Right lobe of liver (tissue), 6 donors: Measurements from ENCODE around the gene MAML2. TPM values are rescaled to one million over a fixed set of nuclear protein-coding genes. Genes with fewer than 3 reads are reported as not detected.

Source experiments
- ATAC-seq, 4 donors: fragments of 200-7000 bp; cut with Tn5 transposase; one replicate each; pipeline ENCODE4 v1.9.1; 2020; ENCODE audit warnings: mild to moderate bottlenecking in 4 of 4, moderate library complexity in 4 of 4
- DNase-seq, 3 donors: peaks; one replicate each; pipeline ENCODE4 v3.0.0-alpha.2; 2020
- H3K27ac ChIP-seq, 3 donors: fragments of 200-600 bp; one replicate each; pipeline ENCODE4 v1.8.0; 2022
- H3K27me3 ChIP-seq, 2 donors: fragments of 200-600 bp; one replicate each; pipeline ENCODE4 v1.8.0; 2022
- H3K36me3 ChIP-seq, 4 donors: fragments of 200-600 bp; sonication (generic) in 1 of 4; one replicate each; pipeline versions ENCODE4 v1.5.1 to v1.8.0; 2017 to 2022; ENCODE audit warnings: control low read depth in 1 of 4
- H3K4me1 ChIP-seq, 4 donors: fragments of 200-600 bp; sonication (generic) in 1 of 4; one replicate each; pipeline versions ENCODE4 v1.5.1 to v1.8.0; 2017 to 2022; ENCODE audit warnings: control low read depth in 1 of 4
- H3K4me3 ChIP-seq, 3 donors: fragments of 200-600 bp; one replicate each; pipeline ENCODE4 v1.8.0; 2022
- H3K9me3 ChIP-seq, 4 donors: fragments of 200-600 bp; sonication (generic) in 1 of 4; one replicate each; pipeline versions ENCODE4 v1.5.1 to v1.8.0; 2017 to 2022; ENCODE audit warnings: control low read depth in 1 of 4
- POLR2A ChIP-seq: fragments of 450-650 bp; IDR thresholded peaks from one replicate; pipeline ENCODE4 v1.6.1; 2017; ENCODE audit warnings: antibody characterized with exemption, mild to moderate bottlenecking
- WGBS: methylation state at CpG from one replicate; pipeline ENCODE4 v1.1.6; 2018; ENCODE audit warnings: low coverage, low lambda C conversion rate; ENCODE audit not compliant: insufficient coverage; ENCODE audit errors: missing lambda C conversion rate; 5-methylcytosine and 5-hydroxymethylcytosine counted together
- intact Hi-C, 2 donors: fragments of 100-400 bp; cut with DNase I; formaldehyde crosslinking; loops; one replicate each; pipeline versions ENCODE4 v1.11.2 to v1.14.1; 2022
- total RNA-seq, 6 experiments: library from RNA; depleted of rRNA in 2 of 6; stranded (reverse); fragments of >200 nt in 2 of 6; fragmentation: NEBNext Ultra II Directional in 3 of 6; extraction: Animal tissue kit (Norgen Biotek cat#: 25700) in 3 of 6; gene quantifications; one replicate each; pipeline versions ENCODE4 v1.1.0 to v1.2.4, GENCODE V29; 2016 to 2023
- TF ChIP-seq, protein P1 (sequence below), 4 donors: fragments of 200-600 bp in 3 of 4; fragments of 450-650 bp in 1 of 4; IDR thresholded peaks; one replicate each; pipeline versions ENCODE4 v1.5.1 to v1.8.0; 2016 to 2022; ENCODE audit warnings: antibody characterized with exemption in 4 of 4, mild to moderate bottlenecking in 2 of 4
- donor health status: DM: no; HTN: yes; CAD: no.
- donor health status: DM: no; HTN: no; CAD: no.
- donor health status: DM: no; HTN: no; CAD: no.
- donor health status: DM: no; HTN: yes; CAD: no.
- donor health status: DM: no; HTN: yes; CAD: no.

MAML2 gene
- total RNA-seq, 6 experiments from 2014 or later, result 0.92 to 2.3 (median 1.9) TPM

DNA sequence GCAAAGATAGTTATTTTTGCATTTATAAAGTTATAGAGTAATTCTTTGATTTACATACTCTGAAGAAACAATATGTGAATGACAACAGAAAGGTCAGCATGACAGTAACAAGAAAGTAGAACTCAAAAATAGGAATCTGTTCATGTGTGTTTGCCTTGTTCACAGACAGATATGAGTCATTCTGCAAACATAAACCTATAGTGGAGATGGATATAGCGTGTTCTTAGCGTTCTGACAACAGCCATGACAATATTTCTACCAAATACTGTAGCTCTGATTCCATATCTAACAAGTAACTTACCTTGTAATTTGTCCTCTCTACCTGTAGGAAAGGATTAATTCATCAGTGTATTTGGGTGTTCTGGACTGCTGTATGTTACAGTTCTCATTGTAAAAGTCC is 210.6 kb downstream of the MAML2 start:
- intact Hi-C loops, result no loop called here
- 83% methylated on average over 2 of the region's 2 CpGs for WGBS
- H3K4me3 ChIP-seq, result no peak overlapping the region
- no peaks in the 10 kb centered on the region for H3K27me3 ChIP-seq
- ATAC-seq (no peak), DNase-seq (no peak)
- no peak overlapping the region for H3K27ac ChIP-seq
- no peak for TF ChIP-seq POLR2A
- TF ChIP-seq, protein P1, sequence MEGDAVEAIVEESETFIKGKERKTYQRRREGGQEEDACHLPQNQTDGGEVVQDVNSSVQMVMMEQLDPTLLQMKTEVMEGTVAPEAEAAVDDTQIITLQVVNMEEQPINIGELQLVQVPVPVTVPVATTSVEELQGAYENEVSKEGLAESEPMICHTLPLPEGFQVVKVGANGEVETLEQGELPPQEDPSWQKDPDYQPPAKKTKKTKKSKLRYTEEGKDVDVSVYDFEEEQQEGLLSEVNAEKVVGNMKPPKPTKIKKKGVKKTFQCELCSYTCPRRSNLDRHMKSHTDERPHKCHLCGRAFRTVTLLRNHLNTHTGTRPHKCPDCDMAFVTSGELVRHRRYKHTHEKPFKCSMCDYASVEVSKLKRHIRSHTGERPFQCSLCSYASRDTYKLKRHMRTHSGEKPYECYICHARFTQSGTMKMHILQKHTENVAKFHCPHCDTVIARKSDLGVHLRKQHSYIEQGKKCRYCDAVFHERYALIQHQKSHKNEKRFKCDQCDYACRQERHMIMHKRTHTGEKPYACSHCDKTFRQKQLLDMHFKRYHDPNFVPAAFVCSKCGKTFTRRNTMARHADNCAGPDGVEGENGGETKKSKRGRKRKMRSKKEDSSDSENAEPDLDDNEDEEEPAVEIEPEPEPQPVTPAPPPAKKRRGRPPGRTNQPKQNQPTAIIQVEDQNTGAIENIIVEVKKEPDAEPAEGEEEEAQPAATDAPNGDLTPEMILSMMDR (IDR thresholded peaks at IDR 0.05), result no peak
- no peaks in the 10 kb centered on the region for H3K4me1 ChIP-seq
- no peaks in the 10 kb centered on the region for H3K36me3 ChIP-seq
- no peaks in the 10 kb centered on the region for H3K9me3 ChIP-seq

- Histone ChIP-seq H3K27me3 (no peaks in the 10 kb centered on the region), H3K27ac (no peak overlapping the region), H3K4me3 (no peak overlapping the region), H3K9me3 (no peaks in the 10 kb centered on the region), H3K36me3 (no peaks in the 10 kb centered on the region), H3K4me1 (no peaks in the 10 kb centered on the region)
- TF ChIP-seq, protein P1 (IDR thresholded peaks at IDR 0.05), result no peak
- intact Hi-C loops, result no loop called here
- ATAC-seq, result no peak
- DNase-seq, result no peak
- 50% methylated on average over 2 of the region's 2 CpGs for whole genome bisulfite sequencing
Measured at GRCh38 chr11:96130061-96130620, 212.9 kb downstream of the MAML2 start.

DNA sequence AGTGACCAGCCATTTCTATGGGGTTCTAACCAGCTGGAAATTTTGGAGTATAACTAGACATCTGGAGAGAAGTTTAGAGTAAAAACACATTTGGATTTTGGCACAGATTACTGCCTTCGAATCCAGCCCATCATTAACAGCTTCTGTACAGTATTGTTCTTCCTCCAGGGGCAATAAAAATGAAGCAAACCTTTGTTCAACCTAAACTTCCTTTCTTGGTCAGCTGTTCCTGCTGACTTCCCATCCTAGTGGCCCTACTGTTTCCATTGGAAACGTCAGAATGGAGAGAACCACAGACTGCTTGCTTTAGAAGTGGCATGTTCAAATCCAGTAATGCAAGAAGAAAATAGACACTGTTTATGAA is 215.4 kb downstream of the MAML2 start:
- WGBS, result 27% methylated on average over 2 of the region's 2 CpGs
- Histone ChIP-seq H3K9me3 (no peaks in the 10 kb centered on the region), H3K27ac (no peak overlapping the region), H3K27me3 (no peaks in the 10 kb centered on the region), H3K4me3 (no peak overlapping the region), H3K4me1 (no peaks in the 10 kb centered on the region), H3K36me3 (no peaks in the 10 kb centered on the region)
- no peak for TF ChIP-seq POLR2A
- TF ChIP-seq, protein P1 (IDR thresholded peaks at IDR 0.05), result no peak
- no peak for ATAC-seq
- DNase-seq, result no peak
- intact Hi-C loops, result no loop called here

GRCh38 chr11:96126917-96127595 is 215.9 kb downstream of the MAML2 start:
- H3K9me3 ChIP-seq, result no peaks in the 10 kb centered on the region
- WGBS, result 36% methylated on average over 2 of the region's 4 CpGs
- no peak overlapping the region for H3K27ac ChIP-seq
- no peaks in the 10 kb centered on the region for H3K27me3 ChIP-seq
- H3K4me1 ChIP-seq, result no peaks in the 10 kb centered on the region
- intact Hi-C loops, result no loop called here
- H3K4me3 ChIP-seq, result no peak overlapping the region
- TF ChIP-seq POLR2A, result no peak
- TF ChIP-seq, protein P1 (IDR thresholded peaks at IDR 0.05), result no peak
- DNase-seq, result no peak
- ATAC-seq, result no peak
- no peaks in the 10 kb centered on the region for H3K36me3 ChIP-seq
